Heart left ventricle (tissue), 16 donors: ENCODE measurements around the gene FAM163B. TPM values are rescaled to one million over a fixed set of nuclear protein-coding genes. Genes with fewer than 3 reads are reported as not detected.

Source experiments
- ATAC-seq, 4 donors: fragments of 200-7000 bp; cut with Tn5 transposase; one replicate each; pipeline ENCODE4 v1.9.1; 2020 to 2022; ENCODE audit warnings: moderate library complexity in 4 of 4, mild to moderate bottlenecking in 3 of 4, moderate number of reproducible peaks in 1 of 4
- DNase-seq, 5 donors: peaks; one replicate each; pipeline ENCODE4 v3.0.0-alpha.2; 2020
- H3K27ac ChIP-seq, 12 donors: fragments of 200-600 bp; sonication (generic) in 4 of 12; one replicate each; pipeline versions ENCODE4 v1.5.0 to v1.8.0; 2016 to 2022; ENCODE audit warnings: mild to moderate bottlenecking in 2 of 12
- H3K27me3 ChIP-seq, 9 donors: fragments of 200-600 bp; sonication (generic) in 2 of 9; one replicate each; pipeline versions ENCODE4 v1.5.1 to v1.8.0; 2016 to 2022; ENCODE audit warnings: mild to moderate bottlenecking in 3 of 9
- H3K36me3 ChIP-seq, 9 donors: fragments of 200-600 bp; sonication (generic) in 2 of 9; one replicate each; pipeline versions ENCODE4 v1.5.0 to v1.8.0; 2018 to 2022; ENCODE audit warnings: mild to moderate bottlenecking in 2 of 9
- H3K4me1 ChIP-seq, 12 donors: fragments of 200-600 bp; sonication (generic) in 4 of 12; one replicate each; pipeline versions ENCODE4 v1.5.0 to v1.8.0; 2016 to 2022; ENCODE audit warnings: mild to moderate bottlenecking in 3 of 12
- H3K4me3 ChIP-seq, 12 donors: fragments of 200-600 bp; sonication (generic) in 4 of 12; one replicate each; pipeline versions ENCODE4 v1.5.0 to v1.8.0; 2017 to 2022; ENCODE audit warnings: mild to moderate bottlenecking in 9 of 12, moderate library complexity in 4 of 12
- H3K9me3 ChIP-seq, 12 donors: fragments of 200-600 bp; sonication (generic) in 4 of 12; one replicate each; pipeline versions ENCODE4 v1.5.0 to v1.8.0; 2016 to 2022; ENCODE audit warnings: mild to moderate bottlenecking in 1 of 12
- CTCF ChIP-seq, 12 donors: fragments of 200-600 bp; sonication (generic) in 4 of 12; IDR thresholded peaks; one replicate each; pipeline versions ENCODE4 v1.5.0 to v1.8.0; 2018 to 2022; ENCODE audit warnings: antibody characterized with exemption in 12 of 12, mild to moderate bottlenecking in 5 of 12
- POLR2A ChIP-seq, 2 donors: fragments of 450-650 bp; IDR thresholded peaks; one replicate each; pipeline ENCODE4 v1.6.1; 2017; ENCODE audit warnings: antibody characterized with exemption in 2 of 2, mild to moderate bottlenecking in 2 of 2, moderate library complexity in 2 of 2
- WGBS, 4 donors: extraction: QIAGEN DNeasy Blood & Tissue Kit in 2 of 4; methylation state at CpG; one replicate each; pipeline versions ENCODE4 v1.1.5 to v1.1.7; 2013 to 2018; 5-methylcytosine and 5-hydroxymethylcytosine counted together
- intact Hi-C, 10 donors: fragments of 100-400 bp; cut with DNase I; formaldehyde crosslinking; loops; one replicate each; pipeline versions ENCODE4 v1.11.1 to v1.14.2; 2022
- polyA plus RNA-seq, 2 donors: library from polyadenylated mRNA; stranded (reverse); fragments of 200-250 nt; gene quantifications; one replicate each; pipeline ENCODE4 v1.2.3, GENCODE V29; 2013
- total RNA-seq, 9 donors: library from RNA; depleted of rRNA in 2 of 9; stranded (reverse); fragments of >200 nt in 2 of 9; fragmentation: NEBNext Ultra II Directional in 3 of 9; extraction: Animal tissue kit (Norgen Biotek cat#: 25700) in 3 of 9; gene quantifications; one replicate each; pipeline versions ENCODE4 v1.1.0 to v1.2.4, GENCODE V29; 2016 to 2023
- donor health status: ischemic (EF 13 %, LVEDD 7.1; RV severe dilation, severe dysfunction).
- donor health status: healthy with polysubstance abuse.
- donor health status: DM: no; HTN: yes; CAD: no.
- donor health status: DM: no; HTN: no; CAD: no.
- donor health status: ischemic (EF 25% LVEDD 6.9; RV normal size, moderate dysfunction).
- donor health status: ischemic (EF 25% LVEDD 5.7; RV mildly dilated, moderate dysfunction).
- donor health status: healthy.
- donor health status: DM: yes; HTN: yes; CAD: no.
- donor health status: ischemic (EF 35%, LVEDD 5.7; RV mildly dilated, moderate dysfunction).
- donor health status: nonischemic (EF 11% LVEDD 7.7; RV severe dilation, severe dysfunction).
- donor health status: DM: yes; HTN: yes; CAD: no.
- donor health status: PGD.
- donor health status: ischemic (EF 29% LVEDD 5.4; RV normal size, mild dysfunction).
- donor health status: nonischemic (EF 23%, LVEDD 6.1; RV moderate dilation, normal function).

The FAM163B gene
- total and polyA plus RNA-seq, 11 donors = 0.08 TPM; not detected in 10

GRCh38 chr9:133573791-133574515, 35.2 kb downstream of the FAM163B start:
- Histone ChIP-seq H3K27ac (no peak overlapping the region), H3K27me3 (peaks cover 0 to 11% (median 0%) of the 10 kb centered on the region in 9 donors), H3K36me3 (peaks cover 0 to 21% (median 0%) of the 10 kb centered on the region in 9 donors), H3K9me3 (no peaks in the 10 kb centered on the region), H3K4me3 (no peak overlapping the region), H3K4me1 (peaks cover 0 to 35% (median 14%) of the 10 kb centered on the region in 12 donors)
- ATAC-seq = no peak
- intact Hi-C loops = loop anchor here in 1 of 10 donors (5.0 kb wide), 1 partner anchor 37 kb away; no protein-coding TSS in a partner anchor
- TF ChIP-seq POLR2A (IDR thresholded peaks at IDR 0.05) (no peak), CTCF (IDR thresholded peaks at IDR 0.05) (no peak)
- 93 to 96% (median 95%) methylated on average over 17 to 21 of the region's 21 CpGs for WGBS, 4 donors
- no peak for DNase-seq

GRCh38 chr9:133572821-133573361, 36.3 kb downstream of the FAM163B start:
- ATAC-seq (peak; percentile 90 to 97 (median 93)), DNase-seq (peak; percentile 76 to 92 (median 86))
- Histone ChIP-seq H3K36me3 (peaks cover 0 to 26% (median 0%) of the 10 kb centered on the region in 9 donors), H3K9me3 (no peaks in the 10 kb centered on the region), H3K4me1 (peaks cover 0 to 35% (median 14%) of the 10 kb centered on the region in 12 donors), H3K4me3 (no peak overlapping the region), H3K27me3 (peaks cover 0 to 10% (median 0%) of the 10 kb centered on the region in 9 donors), H3K27ac (peak overlapping the region in 4 of 12 donors; percentile 29 to 57 (median 39))
- no peak for TF ChIP-seq CTCF (IDR thresholded peaks at IDR 0.05)
- no peak for TF ChIP-seq POLR2A (IDR thresholded peaks at IDR 0.05)
- 33 to 46% (median 41%) methylated on average over 7 to 15 of the region's 15 CpGs for WGBS, 4 donors
- intact Hi-C loops = loop anchor here in 1 of 10 donors (5.0 kb wide), 1 partner anchor 36 kb away; no protein-coding TSS in a partner anchor

GRCh38 chr9:133571896-133572595, 37.1 kb downstream of the FAM163B start:
- 84 to 90% (median 90%) methylated on average over 13 to 20 of the region's 20 CpGs for whole genome bisulfite sequencing, 4 donors
- TF ChIP-seq CTCF (IDR thresholded peaks at IDR 0.05) = no peak
- TF ChIP-seq POLR2A (IDR thresholded peaks at IDR 0.05) = no peak
- no peak overlapping the region for H3K4me3 ChIP-seq
- H3K27ac ChIP-seq = peak overlapping the region in 2 of 12 donors; percentile 42 to 57
- no peak for ATAC-seq
- intact Hi-C loops = loop anchor here in 1 of 10 donors (5.0 kb wide), 1 partner anchor 35 kb away; no protein-coding TSS in a partner anchor
- no peak for DNase-seq
- H3K27me3 ChIP-seq = peaks cover 0 to 4% (median 0%) of the 10 kb centered on the region in 9 donors
- H3K36me3 ChIP-seq = peaks cover 0 to 26% (median 0%) of the 10 kb centered on the region in 9 donors
- no peaks in the 10 kb centered on the region for H3K9me3 ChIP-seq
- H3K4me1 ChIP-seq = peaks cover 0 to 28% (median 12%) of the 10 kb centered on the region in 12 donors
